ENCODE data around the gene MKLN1. TPM values are rescaled to one million over a fixed set of nuclear protein-coding genes. Genes with fewer than 3 reads are reported as not detected.

Gene MKLN1
- total RNA-seq, 1 experiment from 2014 or later, result 48.5 TPM

DNA sequence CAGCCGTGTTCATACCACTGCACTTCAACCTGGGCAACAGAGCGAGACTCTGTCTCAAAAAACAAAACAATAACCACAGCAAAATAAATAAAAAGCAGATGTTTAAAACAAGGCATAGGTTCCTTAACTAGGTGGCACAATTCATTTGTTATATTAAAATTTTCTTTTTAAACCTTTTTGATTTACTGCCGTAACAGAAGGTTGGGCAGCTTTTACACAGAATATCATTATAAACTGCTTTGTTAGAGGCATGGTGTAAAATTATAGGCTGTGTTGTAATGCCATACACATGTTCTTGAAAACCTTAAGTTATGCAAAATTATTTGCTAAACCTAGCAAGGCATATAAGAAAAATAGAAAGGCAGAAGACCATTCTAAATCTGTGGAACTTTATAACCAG, 84.4 kb downstream of the MKLN1 start:
- no peaks in the 10 kb centered on the region for H3K9me3 ChIP-seq (ENCODE audit: control insufficient read depth in 1 of 2, insufficient read depth in 1 of 2, low read depth in 1 of 2, low read length in 2 of 2)
- H3K36me3 ChIP-seq (ENCODE audit: control insufficient read depth in 1 of 2, insufficient read depth in 2 of 2, low read length in 2 of 2), result peaks cover 0 to 5% of the 10 kb centered on the region in 2 experiments; a peak in 3 of 4 replicates
- DNase-seq (ENCODE audit: low read depth, low spot score) (no peak), ATAC-seq (no peak)
- H4K20me1 ChIP-seq (ENCODE audit: insufficient read depth), result 0 out of 2 replicates have a peak, but pooled peaks cover 1% of the 10 kb centered on the region
- H2AFZ ChIP-seq (ENCODE audit: low read depth, low read length, poor library complexity, severe bottlenecking), result no peak overlapping the region
- H3K9ac ChIP-seq (ENCODE audit: low read length), result no peak overlapping the region
- peaks cover 23% of the 10 kb centered on the region for H3K79me2 ChIP-seq (ENCODE audit: insufficient read depth, low read length)
- H3K9me2 ChIP-seq (ENCODE audit: insufficient read depth), result no peaks in the 10 kb centered on the region
- no peaks in the 10 kb centered on the region for H3K27me3 ChIP-seq (ENCODE audit: insufficient read depth, low read length)
- no peaks in the 10 kb centered on the region for H3K4me1 ChIP-seq (ENCODE audit: control insufficient read depth in 1 of 2, insufficient read depth in 2 of 2, low read length in 2 of 2)
- no peak overlapping the region for H3K27ac ChIP-seq (ENCODE audit: low read depth, low read length)
- no peak overlapping the region for H3K4me2 ChIP-seq (ENCODE audit: low read length)
- TF ChIP-seq ZNF274 (IDR thresholded peaks at IDR 0.05; ENCODE audit: low read depth, low read length), result no peak
- no peak for TF ChIP-seq SP1 (IDR thresholded peaks at IDR 0.05; ENCODE audit: low read depth)
- TF ChIP-seq POLR2A (IDR thresholded peaks at IDR 0.05; ENCODE audit: borderline replicate concordance, extremely low read depth, insufficient read depth, insufficient read length), result no peak
- no peak for TF ChIP-seq POLR2AphosphoS5 (IDR thresholded peaks at IDR 0.05; ENCODE audit: low read depth, low read length)
- no peak for TF ChIP-seq ATF3 (IDR thresholded peaks at IDR 0.05)
- TF ChIP-seq, protein P1, sequence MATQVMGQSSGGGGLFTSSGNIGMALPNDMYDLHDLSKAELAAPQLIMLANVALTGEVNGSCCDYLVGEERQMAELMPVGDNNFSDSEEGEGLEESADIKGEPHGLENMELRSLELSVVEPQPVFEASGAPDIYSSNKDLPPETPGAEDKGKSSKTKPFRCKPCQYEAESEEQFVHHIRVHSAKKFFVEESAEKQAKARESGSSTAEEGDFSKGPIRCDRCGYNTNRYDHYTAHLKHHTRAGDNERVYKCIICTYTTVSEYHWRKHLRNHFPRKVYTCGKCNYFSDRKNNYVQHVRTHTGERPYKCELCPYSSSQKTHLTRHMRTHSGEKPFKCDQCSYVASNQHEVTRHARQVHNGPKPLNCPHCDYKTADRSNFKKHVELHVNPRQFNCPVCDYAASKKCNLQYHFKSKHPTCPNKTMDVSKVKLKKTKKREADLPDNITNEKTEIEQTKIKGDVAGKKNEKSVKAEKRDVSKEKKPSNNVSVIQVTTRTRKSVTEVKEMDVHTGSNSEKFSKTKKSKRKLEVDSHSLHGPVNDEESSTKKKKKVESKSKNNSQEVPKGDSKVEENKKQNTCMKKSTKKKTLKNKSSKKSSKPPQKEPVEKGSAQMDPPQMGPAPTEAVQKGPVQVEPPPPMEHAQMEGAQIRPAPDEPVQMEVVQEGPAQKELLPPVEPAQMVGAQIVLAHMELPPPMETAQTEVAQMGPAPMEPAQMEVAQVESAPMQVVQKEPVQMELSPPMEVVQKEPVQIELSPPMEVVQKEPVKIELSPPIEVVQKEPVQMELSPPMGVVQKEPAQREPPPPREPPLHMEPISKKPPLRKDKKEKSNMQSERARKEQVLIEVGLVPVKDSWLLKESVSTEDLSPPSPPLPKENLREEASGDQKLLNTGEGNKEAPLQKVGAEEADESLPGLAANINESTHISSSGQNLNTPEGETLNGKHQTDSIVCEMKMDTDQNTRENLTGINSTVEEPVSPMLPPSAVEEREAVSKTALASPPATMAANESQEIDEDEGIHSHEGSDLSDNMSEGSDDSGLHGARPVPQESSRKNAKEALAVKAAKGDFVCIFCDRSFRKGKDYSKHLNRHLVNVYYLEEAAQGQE (IDR thresholded peaks at IDR 0.05; ENCODE audit: low read depth), result no peak
- no peak for TF ChIP-seq SRF (IDR thresholded peaks at IDR 0.05; ENCODE audit: low read depth)
- no peak for TF ChIP-seq ZFX (IDR thresholded peaks at IDR 0.05)
- no peak for TF ChIP-seq MAX (IDR thresholded peaks at IDR 0.05)
- no peak for TF ChIP-seq YY1 (IDR thresholded peaks at IDR 0.05; ENCODE audit: extremely low read depth, insufficient replicate concordance, low read depth, low read length)
- TF ChIP-seq FOSL1 (IDR thresholded peaks at IDR 0.05; ENCODE audit: low read depth), result no peak
- no peak for TF ChIP-seq EZH2phosphoT487 (IDR thresholded peaks at IDR 0.05; ENCODE audit: borderline replicate concordance)
- TF ChIP-seq CTCF (IDR thresholded peaks at IDR 0.05 in 2 of 3, conservative IDR thresholded peaks at IDR 0.05 in 1 of 3; ENCODE audit: borderline replicate concordance in 1 of 3, insufficient read depth in 1 of 3, low read depth in 2 of 3, low read length in 2 of 3), result no peak
- no peak for TF ChIP-seq SIN3A (IDR thresholded peaks at IDR 0.05; ENCODE audit: low read depth)
- TF ChIP-seq RAD21 (IDR thresholded peaks at IDR 0.05; ENCODE audit: low read depth), result no peak
- TF ChIP-seq ELF1 (IDR thresholded peaks at IDR 0.05; ENCODE audit: borderline replicate concordance, low read depth), result no peak
- H3K4me3 ChIP-seq (replicated peaks in 1 of 2; ENCODE audit: low read depth in 1 of 2, low read length in 2 of 2), result no peak overlapping the region
- RAD21 ChIA-PET (ENCODE audit: low non-redundant PET in 1 of 2, low total read pairs in 2 of 2, uncharacterized antibody in 2 of 2, unreplicated experiment in 2 of 2), result no interaction called here
- BruUV-seq (replicated peaks), result no TSS peak
- POLR2A ChIA-PET, result no interaction called here
- CTCF ChIA-PET, result no interaction called here
- intact Hi-C loops (cut with micrococcal nuclease), result no loop called here

Measured in HCT116 (cell line).